ENCODE results near the gene SPINDOC.
A peak's percentile ranks its signal among the peaks of the same experiment; 100 is the strongest.

Gene SPINDOC

GRCh38 chr11:63832336-63832735 is 19.1 kb downstream of the SPINDOC start:
- DNase-seq (ENCODE audit: low read depth), result no peak
- TF ChIP-seq CTCF (IDR thresholded peaks at IDR 0.05; ENCODE audit: low read depth, low read length, missing control alignments), result no peak
- no peak overlapping the region for H3K4me3 ChIP-seq (ENCODE audit: low read depth, low read length)

DNA sequence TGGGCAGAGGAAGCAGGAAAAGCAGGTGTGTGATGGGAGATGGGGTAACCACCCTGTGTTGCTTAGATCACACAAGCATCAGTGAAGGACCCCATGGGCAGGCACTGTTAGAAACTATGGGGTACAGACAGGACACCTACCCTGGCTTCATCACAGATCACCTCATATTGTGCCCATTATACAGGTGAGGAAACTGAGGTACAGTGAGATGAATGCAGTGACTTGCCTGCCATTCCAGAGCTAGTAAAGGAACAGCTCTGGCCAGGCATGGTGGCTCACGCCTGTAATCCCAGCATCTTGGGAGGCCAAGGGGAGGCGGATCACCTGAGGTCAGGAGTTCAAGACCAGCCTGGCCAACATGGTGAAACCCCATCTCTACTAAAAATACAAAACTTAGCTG is 19.8 kb downstream of the SPINDOC start:
- no peak overlapping the region for H3K4me3 ChIP-seq (ENCODE audit: low read depth, low read length)
- no peak for DNase-seq (ENCODE audit: low read depth)
- no peak for TF ChIP-seq CTCF (IDR thresholded peaks at IDR 0.05; ENCODE audit: low read depth, low read length, missing control alignments)

DNA sequence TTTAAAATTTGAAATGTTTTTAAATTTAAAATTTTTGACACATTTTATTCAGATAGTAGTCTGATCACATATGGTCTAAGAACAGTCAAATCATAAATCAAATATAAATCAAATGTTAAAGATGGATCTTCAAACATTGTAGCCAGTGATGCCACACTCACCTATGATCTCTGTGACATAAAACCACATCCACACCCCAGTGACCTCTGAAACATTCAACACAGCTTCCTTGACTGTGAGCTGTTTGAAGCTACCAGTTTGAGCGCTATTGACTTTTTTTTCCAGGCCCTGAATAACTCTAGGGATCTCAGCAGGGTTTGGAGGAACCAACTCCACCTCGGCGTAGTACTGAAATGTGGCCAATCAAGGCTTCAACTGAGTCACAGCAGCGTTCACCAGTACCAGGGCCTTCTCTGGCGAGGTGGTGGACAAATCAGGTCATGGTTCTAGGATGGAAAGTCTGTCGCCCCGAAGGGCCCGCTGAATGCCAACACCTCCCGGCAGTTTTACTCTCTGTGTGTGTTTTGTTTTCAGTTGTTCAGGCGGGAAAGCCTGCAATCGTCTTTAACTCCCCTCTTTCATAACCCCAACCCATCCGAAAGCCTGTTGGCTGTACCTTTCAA is 21.4 kb downstream of the SPINDOC start:
- no peak for DNase-seq (ENCODE audit: low read depth)
- TF ChIP-seq CTCF (IDR thresholded peaks at IDR 0.05; ENCODE audit: low read depth, low read length, missing control alignments), result no peak
- no peak overlapping the region for H3K4me3 ChIP-seq (ENCODE audit: low read depth, low read length)

- DNase-seq (ENCODE audit: low read depth), result no peak
- no peak for TF ChIP-seq CTCF (IDR thresholded peaks at IDR 0.05; ENCODE audit: low read depth, low read length, missing control alignments)
- no peak overlapping the region for H3K4me3 ChIP-seq (ENCODE audit: low read depth, low read length)
These were observed 21.9 kb downstream of the SPINDOC start for GRCh38 chr11:63835158-63835545.

GRCh38 chr11:63837027-63837688 is 23.9 kb downstream of the SPINDOC start:
- TF ChIP-seq CTCF (IDR thresholded peaks at IDR 0.05; ENCODE audit: low read depth, low read length, missing control alignments), result peak; percentile 91
- no peak for DNase-seq (ENCODE audit: low read depth)
- H3K4me3 ChIP-seq (ENCODE audit: low read depth, low read length), result no peak overlapping the region

GRCh38 chr11:63837739-63838138 is 24.5 kb downstream of the SPINDOC start:
- no peak for DNase-seq (ENCODE audit: low read depth)
- H3K4me3 ChIP-seq (ENCODE audit: low read depth, low read length), result peak overlapping the region; percentile 44; the same call in 1 of the 2 replicates
- TF ChIP-seq CTCF (IDR thresholded peaks at IDR 0.05; ENCODE audit: low read depth, low read length, missing control alignments), result no peak

Data from GM12864 (cell line).